CD4-positive, alpha-beta T cell treated with Interleukin-17A for 1 hour (primary cell): ENCODE data around the gene WAPL.
A peak's percentile ranks its signal among the peaks of the same experiment; 100 is the strongest.

Source experiments
- DNase-seq: peaks from one replicate; pipeline ENCODE4 v3.0.0-alpha.2; 2020

The WAPL gene

GRCh38 chr10:86520871-86521677 is 518 bp downstream of the WAPL start:
- DNase-seq: peak; percentile 63

GRCh38 chr10:86518781-86519180 is 2.8 kb downstream of the WAPL start:
- DNase-seq: no peak

- no peak for DNase-seq
Measured at GRCh38 chr10:86512137-86512536, 9.5 kb downstream of the WAPL start.

GRCh38 chr10:86511027-86511865 is 10.3 kb downstream of the WAPL start:
- no peak for DNase-seq

GRCh38 chr10:86509145-86509544 is 12.4 kb downstream of the WAPL start:
- no peak for DNase-seq

- DNase-seq: no peak
Measured at GRCh38 chr10:86508217-86508616, 13.4 kb downstream of the WAPL start.

- DNase-seq: no peak
Measured at GRCh38 chr10:86506499-86506898, 15.1 kb downstream of the WAPL start.

GRCh38 chr10:86506062-86506461 is 15.5 kb downstream of the WAPL start:
- no peak for DNase-seq

- DNase-seq: no peak
Measured at GRCh38 chr10:86504510-86504909, 17.1 kb downstream of the WAPL start.

GRCh38 chr10:86500846-86501245 is 20.7 kb downstream of the WAPL start:
- DNase-seq: no peak

- DNase-seq: no peak
Measured at GRCh38 chr10:86498598-86498997, 23.0 kb downstream of the WAPL start.

GRCh38 chr10:86497621-86498020 is 24.0 kb downstream of the WAPL start:
- no peak for DNase-seq

- DNase-seq: no peak
Measured at GRCh38 chr10:86489960-86490612, 31.5 kb downstream of the WAPL start.

- DNase-seq: no peak
Measured at GRCh38 chr10:86489071-86489810, 32.4 kb downstream of the WAPL start.

GRCh38 chr10:86486856-86487255 is 34.7 kb downstream of the WAPL start:
- no peak for DNase-seq

GRCh38 chr10:86483664-86484063 is 37.9 kb downstream of the WAPL start:
- DNase-seq: no peak

- no peak for DNase-seq
Measured at GRCh38 chr10:86481761-86482160, 39.8 kb downstream of the WAPL start.

- DNase-seq: no peak
Measured at GRCh38 chr10:86480571-86480970, 41.0 kb downstream of the WAPL start.

- DNase-seq: no peak
Measured at GRCh38 chr10:86472061-86472460, 49.5 kb downstream of the WAPL start.

GRCh38 chr10:86461963-86462804 is 59.4 kb downstream of the WAPL start:
- no peak for DNase-seq

- DNase-seq: no peak
Measured at GRCh38 chr10:86451604-86451960, 70.0 kb downstream of the WAPL start.
